DND-41 (cell line): ENCODE results near the gene MACROD2.
A peak's percentile ranks its signal among the peaks of the same experiment; 100 is the strongest.

ENCODE experiments used
- ATAC-seq: fragments of 200-7000 bp; cut with Tn5 transposase; 3 replicates; pipeline ENCODE4 v1.9.1; 2021; ENCODE audit warnings: low read depth; ENCODE audit not compliant: insufficient read depth
- DNase-seq: peaks from one replicate; pipeline ENCODE4 v3.0.0-alpha.2; 2020
- H2AFZ ChIP-seq: 2 replicates; pipeline ENCODE4 v1.6.0; 2012; ENCODE audit warnings: low read depth, low read length
- H3K27ac ChIP-seq: 2 replicates; pipeline ENCODE4 v1.5.1; 2012; ENCODE audit warnings: low read length, inconsistent platforms
- H3K27me3 ChIP-seq: fragments of 200-600 bp; sonication (generic); 2 replicates; pipeline ENCODE4 v1.6.0; 2012; ENCODE audit warnings: low read length, mild to moderate bottlenecking, inconsistent platforms; ENCODE audit not compliant: insufficient read depth, poor library complexity
- H3K36me3 ChIP-seq: 2 replicates; pipeline ENCODE4 v1.5.1; 2012; ENCODE audit warnings: low read length, inconsistent platforms; ENCODE audit not compliant: insufficient read depth
- H3K4me1 ChIP-seq: 2 replicates; pipeline ENCODE4 v1.5.1; 2012; ENCODE audit warnings: mild to moderate bottlenecking, low read length; ENCODE audit not compliant: insufficient read depth
- H3K4me2 ChIP-seq: 2 replicates; pipeline ENCODE4 v1.6.0; 2012; ENCODE audit warnings: mild to moderate bottlenecking, moderate library complexity, low read length, inconsistent platforms; ENCODE audit not compliant: insufficient read depth
- H3K4me3 ChIP-seq, 2 experiments: fragments of 200-600 bp in 1 of 2; shearing (Covaris generic) in 1 of 2; 2 replicates each; pipeline ENCODE4 v1.5.1; 2012 to 2016; ENCODE audit warnings: inconsistent platforms in 2 of 2, low read length in 2 of 2, mild to moderate bottlenecking in 2 of 2, low read depth in 1 of 2, moderate library complexity in 1 of 2
- H3K79me2 ChIP-seq: 2 replicates; pipeline ENCODE4 v1.6.0; 2012; ENCODE audit warnings: low read length, inconsistent platforms; ENCODE audit not compliant: insufficient read depth
- H3K9ac ChIP-seq: 2 replicates; pipeline ENCODE4 v1.6.0; 2012; ENCODE audit warnings: low read depth, mild to moderate bottlenecking, inconsistent platforms, low read length, moderate library complexity
- H3K9me3 ChIP-seq: 2 replicates; pipeline ENCODE4 v1.5.1; 2012; ENCODE audit warnings: low read length, moderate library complexity, mild to moderate bottlenecking, inconsistent platforms; ENCODE audit not compliant: insufficient read depth, severe bottlenecking
- H4K20me1 ChIP-seq: 2 replicates; pipeline ENCODE4 v1.6.0; 2012; ENCODE audit warnings: low read length; ENCODE audit not compliant: insufficient read depth
- CTCF ChIP-seq: IDR thresholded peaks from 2 replicates; pipeline ENCODE4 v1.5.1; 2012; ENCODE audit warnings: borderline replicate concordance, low read length, moderate library complexity, mild to moderate bottlenecking; ENCODE audit not compliant: poor library complexity, severe bottlenecking; ENCODE audit errors: extremely low read depth
- EZH2 ChIP-seq: IDR thresholded peaks from 3 replicates; pipeline ENCODE4 v1.6.1; 2012; ENCODE audit warnings: borderline replicate concordance, low read depth, mild to moderate bottlenecking, moderate library complexity, low read length, inconsistent platforms; ENCODE audit not compliant: severe bottlenecking

The MACROD2 gene

GRCh38 chr20:14127514-14128223, 132.4 kb downstream of the MACROD2 start:
- Histone ChIP-seq H3K27me3 (peaks cover 21% of the 10 kb centered on the region), H4K20me1 (no peaks in the 10 kb centered on the region), H3K36me3 (no peaks in the 10 kb centered on the region), H2AFZ (no peak overlapping the region), H3K4me1 (peaks cover 9% of the 10 kb centered on the region), H3K4me3 (no peak overlapping the region), H3K9ac (no peak overlapping the region), H3K9me3 (no peaks in the 10 kb centered on the region), H3K27ac (no peak overlapping the region), H3K79me2 (no peaks in the 10 kb centered on the region), H3K4me2 (no peak overlapping the region)
- no peak for TF ChIP-seq EZH2
- no peak for TF ChIP-seq CTCF
- ATAC-seq (peak; percentile 86), DNase-seq (no peak)

GRCh38 chr20:14134004-14134403, 138.7 kb downstream of the MACROD2 start:
- TF ChIP-seq CTCF (no peak), EZH2 (no peak)
- H3K9me3 ChIP-seq: no peaks in the 10 kb centered on the region
- no peak overlapping the region for H3K9ac ChIP-seq
- H3K27me3 ChIP-seq: peaks cover 3% of the 10 kb centered on the region
- no peaks in the 10 kb centered on the region for H4K20me1 ChIP-seq
- no peaks in the 10 kb centered on the region for H3K36me3 ChIP-seq
- H3K79me2 ChIP-seq: no peaks in the 10 kb centered on the region
- DNase-seq (no peak), ATAC-seq (no peak)
- H3K4me3 ChIP-seq: no peak overlapping the region
- no peak overlapping the region for H2AFZ ChIP-seq
- H3K4me1 ChIP-seq: no peaks in the 10 kb centered on the region
- no peak overlapping the region for H3K4me2 ChIP-seq
- H3K27ac ChIP-seq: no peak overlapping the region

- TF ChIP-seq EZH2 (no peak), CTCF (peak; percentile 58)
- no peak overlapping the region for H3K4me2 ChIP-seq
- H4K20me1 ChIP-seq: no peaks in the 10 kb centered on the region
- no peak overlapping the region for H2AFZ ChIP-seq
- no peak overlapping the region for H3K4me3 ChIP-seq
- H3K9me3 ChIP-seq: no peaks in the 10 kb centered on the region
- no peak overlapping the region for H3K27ac ChIP-seq
- DNase-seq (peak; percentile 13), ATAC-seq (peak; percentile 63; the same call in 2 of the 3 replicates)
- H3K9ac ChIP-seq: no peak overlapping the region
- H3K4me1 ChIP-seq: no peaks in the 10 kb centered on the region
- peaks cover 12% of the 10 kb centered on the region for H3K27me3 ChIP-seq
- H3K79me2 ChIP-seq: no peaks in the 10 kb centered on the region
- no peaks in the 10 kb centered on the region for H3K36me3 ChIP-seq
Observed at GRCh38 chr20:14142171-14142570, 146.9 kb downstream of the MACROD2 start.
